MM.1S (cell line): ENCODE data around the gene ANKRD12.

Experiments used
- DNase-seq: peaks from one replicate; pipeline ENCODE4 v3.0.0-alpha.2; 2015
- H2AFZ ChIP-seq: fragments of 300-600 bp; sonication (generic); 2 replicates; pipeline ENCODE4 v1.6.0; 2016; ENCODE audit warnings: antibody characterized with exemption, low read length
- H3F3A ChIP-seq: fragments of 300-600 bp; sonication (generic); 2 replicates; pipeline ENCODE4 v1.6.1; 2016; ENCODE audit warnings: mild to moderate bottlenecking, antibody characterized with exemption, low read length, moderate library complexity, mixed read lengths; ENCODE audit not compliant: insufficient read depth
- H3K27ac ChIP-seq: fragments of 300-600 bp; sonication (generic); 2 replicates; pipeline ENCODE4 v1.5.1; 2016; ENCODE audit warnings: mild to moderate bottlenecking, low read length
- H3K27me3 ChIP-seq: fragments of 300-600 bp; sonication (generic); replicated peaks from 2 replicates; pipeline ENCODE4 v1.6.0; 2016; ENCODE audit warnings: low read length; ENCODE audit not compliant: insufficient read depth
- H3K36me3 ChIP-seq: fragments of 300-600 bp; sonication (generic); replicated peaks from 2 replicates; pipeline ENCODE4 v1.6.1; 2016; ENCODE audit warnings: mild to moderate bottlenecking, low read length, mixed read lengths; ENCODE audit not compliant: insufficient read depth
- H3K4me1 ChIP-seq: fragments of 300-600 bp; sonication (generic); 2 replicates; pipeline ENCODE4 v1.6.1; 2016; ENCODE audit warnings: low read length, mixed read lengths
- H3K4me2 ChIP-seq: fragments of 300-600 bp; sonication (generic); 2 replicates; pipeline ENCODE4 v1.6.0; 2016; ENCODE audit warnings: low read depth, low read length
- H3K4me3 ChIP-seq: fragments of 300-600 bp; sonication (generic); 2 replicates; pipeline ENCODE4 v1.5.1; 2016; ENCODE audit warnings: low read length, mixed read lengths
- H3K79me2 ChIP-seq: fragments of 300-600 bp; sonication (generic); 2 replicates; pipeline ENCODE4 v1.6.1; 2016; ENCODE audit warnings: mixed run types, low read length, mixed read lengths
- H3K9ac ChIP-seq: fragments of 300-600 bp; sonication (generic); 2 replicates; pipeline ENCODE4 v1.6.1; 2016; ENCODE audit warnings: low read length, mixed read lengths
- H3K9me2 ChIP-seq: fragments of 300-600 bp; sonication (generic); replicated peaks from 2 replicates; pipeline ENCODE4 v1.6.1; 2016; ENCODE audit warnings: mild to moderate bottlenecking, low read length, mixed read lengths; ENCODE audit not compliant: insufficient read depth
- H3K9me3 ChIP-seq: fragments of 300-600 bp; sonication (generic); replicated peaks from 2 replicates; pipeline ENCODE4 v1.6.1; 2016; ENCODE audit warnings: mild to moderate bottlenecking, low read length, mixed read lengths; ENCODE audit not compliant: insufficient read depth
- H4K20me1 ChIP-seq: fragments of 300-600 bp; sonication (generic); 2 replicates; pipeline ENCODE4 v1.6.1; 2016; ENCODE audit warnings: mild to moderate bottlenecking, low read length, moderate library complexity, mixed read lengths; ENCODE audit not compliant: insufficient read depth
- EZH2 ChIP-seq: fragments of 300-600 bp; sonication (generic); optimal IDR thresholded peaks from 2 replicates; pipeline ENCODE3; 2017; ENCODE audit warnings: low read depth, mild to moderate bottlenecking, antibody characterized with exemption, low read length, mixed read lengths
- EZH2phosphoT487 ChIP-seq: fragments of 300-600 bp; sonication (generic); IDR thresholded peaks from 2 replicates; pipeline ENCODE4 v1.6.1; 2018; ENCODE audit warnings: antibody characterized with exemption, low read length
- TF ChIP-seq, protein P1 (sequence below): fragments of 300-600 bp; sonication (generic); IDR thresholded peaks from 2 replicates; pipeline ENCODE4 v1.5.1; 2016; ENCODE audit warnings: antibody characterized with exemption, low read length, mixed read lengths

The ANKRD12 gene

DNA sequence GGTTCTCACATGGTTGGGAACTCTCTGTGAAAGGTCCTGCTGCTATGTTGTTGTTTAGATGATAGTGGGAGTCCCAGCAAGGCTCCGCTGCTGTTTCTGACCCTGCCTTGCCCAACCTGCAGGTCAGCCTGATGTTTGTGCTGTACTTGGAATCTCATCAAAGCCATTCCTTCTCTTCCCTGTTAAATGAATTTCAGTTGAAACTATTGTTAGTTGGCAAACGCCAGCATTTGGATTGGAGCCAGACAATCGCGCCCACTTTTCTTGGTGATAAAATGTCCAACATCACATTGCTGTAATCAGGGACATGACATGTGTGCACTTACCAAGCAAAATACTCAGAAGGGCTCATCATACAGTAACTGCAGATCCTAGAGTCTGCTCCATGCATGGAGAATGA lies 185.2 kb downstream of the ANKRD12 start:
- H3K4me2 ChIP-seq, result no peak overlapping the region
- H3K27me3 ChIP-seq, result no peaks in the 10 kb centered on the region
- H3K9me3 ChIP-seq, result no peaks in the 10 kb centered on the region
- no peaks in the 10 kb centered on the region for H4K20me1 ChIP-seq
- H3F3A ChIP-seq, result no peaks in the 10 kb centered on the region
- TF ChIP-seq EZH2, result no peak
- H3K36me3 ChIP-seq, result no peaks in the 10 kb centered on the region
- no peak overlapping the region for H3K4me3 ChIP-seq
- no peaks in the 10 kb centered on the region for H3K4me1 ChIP-seq
- H3K27ac ChIP-seq, result no peak overlapping the region
- no peaks in the 10 kb centered on the region for H3K79me2 ChIP-seq
- H2AFZ ChIP-seq, result no peak overlapping the region
- DNase-seq, result no peak
- no peak overlapping the region for H3K9ac ChIP-seq
- no peaks in the 10 kb centered on the region for H3K9me2 ChIP-seq

DNA sequence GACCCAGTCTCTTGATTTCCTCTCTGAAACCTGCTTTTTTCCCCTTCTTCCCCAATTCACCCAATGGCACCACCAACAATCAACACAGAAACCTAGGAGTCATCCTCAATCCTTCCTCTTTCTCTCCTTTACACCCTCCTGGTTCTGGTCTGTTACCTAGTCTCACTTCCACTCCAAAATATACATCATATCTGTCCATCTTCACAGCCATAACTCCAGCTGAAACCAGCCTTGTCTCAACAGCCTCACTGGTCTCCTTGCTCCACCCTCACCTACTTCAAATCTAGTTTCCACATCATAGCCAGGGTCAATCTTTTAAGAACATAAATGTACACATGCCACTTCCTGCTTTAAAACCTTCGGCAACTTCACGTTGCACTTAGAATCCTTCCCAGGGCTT lies 186.2 kb downstream of the ANKRD12 start:
- no peaks in the 10 kb centered on the region for H3K36me3 ChIP-seq
- TF ChIP-seq EZH2phosphoT487, result no peak
- TF ChIP-seq EZH2, result no peak
- TF ChIP-seq, protein P1, sequence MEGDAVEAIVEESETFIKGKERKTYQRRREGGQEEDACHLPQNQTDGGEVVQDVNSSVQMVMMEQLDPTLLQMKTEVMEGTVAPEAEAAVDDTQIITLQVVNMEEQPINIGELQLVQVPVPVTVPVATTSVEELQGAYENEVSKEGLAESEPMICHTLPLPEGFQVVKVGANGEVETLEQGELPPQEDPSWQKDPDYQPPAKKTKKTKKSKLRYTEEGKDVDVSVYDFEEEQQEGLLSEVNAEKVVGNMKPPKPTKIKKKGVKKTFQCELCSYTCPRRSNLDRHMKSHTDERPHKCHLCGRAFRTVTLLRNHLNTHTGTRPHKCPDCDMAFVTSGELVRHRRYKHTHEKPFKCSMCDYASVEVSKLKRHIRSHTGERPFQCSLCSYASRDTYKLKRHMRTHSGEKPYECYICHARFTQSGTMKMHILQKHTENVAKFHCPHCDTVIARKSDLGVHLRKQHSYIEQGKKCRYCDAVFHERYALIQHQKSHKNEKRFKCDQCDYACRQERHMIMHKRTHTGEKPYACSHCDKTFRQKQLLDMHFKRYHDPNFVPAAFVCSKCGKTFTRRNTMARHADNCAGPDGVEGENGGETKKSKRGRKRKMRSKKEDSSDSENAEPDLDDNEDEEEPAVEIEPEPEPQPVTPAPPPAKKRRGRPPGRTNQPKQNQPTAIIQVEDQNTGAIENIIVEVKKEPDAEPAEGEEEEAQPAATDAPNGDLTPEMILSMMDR, result no peak

DNA sequence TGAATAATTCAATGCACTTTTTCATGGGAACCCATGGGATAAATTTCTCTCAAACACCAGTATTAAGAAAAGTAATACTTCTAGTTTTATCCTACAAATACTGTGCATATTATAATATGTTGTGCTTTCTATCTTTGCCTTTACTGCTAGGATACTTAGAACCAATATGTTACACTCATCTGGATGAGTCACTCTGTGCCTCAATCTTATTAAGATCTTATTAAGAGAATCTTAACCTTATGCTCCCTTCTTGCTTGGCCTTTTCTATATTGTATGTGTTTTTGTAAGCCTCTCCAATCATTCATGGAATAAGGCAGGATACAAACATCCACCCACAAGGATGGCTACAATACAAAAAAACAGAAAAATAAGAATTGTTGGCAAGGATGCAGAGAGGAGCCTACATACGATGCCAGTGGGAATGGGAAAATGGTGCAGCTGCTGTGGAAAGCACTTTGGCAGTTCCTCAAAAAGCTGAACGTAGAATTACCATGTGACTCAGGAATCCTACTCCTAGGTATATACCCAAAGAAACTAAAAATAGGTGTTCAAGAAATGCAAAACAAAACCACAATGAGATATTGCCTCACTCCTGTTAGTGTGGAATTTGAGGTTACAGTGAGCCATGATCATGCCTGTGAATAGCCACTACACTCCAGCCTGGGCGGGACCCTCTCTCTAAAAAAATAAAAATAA lies 187.3 kb downstream of the ANKRD12 start:
- Histone ChIP-seq H3K9ac (no peak overlapping the region), H2AFZ (no peak overlapping the region), H3K27me3 (no peaks in the 10 kb centered on the region), H3K36me3 (no peaks in the 10 kb centered on the region), H3K9me2 (no peaks in the 10 kb centered on the region), H3K79me2 (no peaks in the 10 kb centered on the region), H3K9me3 (no peaks in the 10 kb centered on the region), H4K20me1 (no peaks in the 10 kb centered on the region), H3K4me3 (no peak overlapping the region), H3F3A (no peaks in the 10 kb centered on the region), H3K4me2 (no peak overlapping the region), H3K27ac (no peak overlapping the region), H3K4me1 (no peaks in the 10 kb centered on the region)
- TF ChIP-seq EZH2, result no peak
- TF ChIP-seq EZH2phosphoT487, result no peak
- TF ChIP-seq, protein P1, result no peak
- no peak for DNase-seq

More for the DNA sequence above, 186.2 kb downstream of the ANKRD12 start:
- Histone ChIP-seq H3F3A (no peaks in the 10 kb centered on the region), H3K27ac (no peak overlapping the region), H4K20me1 (no peaks in the 10 kb centered on the region), H3K4me3 (no peak overlapping the region), H3K4me2 (no peak overlapping the region), H3K4me1 (no peaks in the 10 kb centered on the region), H3K79me2 (no peaks in the 10 kb centered on the region), H3K9me2 (no peaks in the 10 kb centered on the region), H3K9ac (no peak overlapping the region), H3K9me3 (no peaks in the 10 kb centered on the region), H2AFZ (no peak overlapping the region), H3K27me3 (no peaks in the 10 kb centered on the region)
- no peak for DNase-seq

DNA sequence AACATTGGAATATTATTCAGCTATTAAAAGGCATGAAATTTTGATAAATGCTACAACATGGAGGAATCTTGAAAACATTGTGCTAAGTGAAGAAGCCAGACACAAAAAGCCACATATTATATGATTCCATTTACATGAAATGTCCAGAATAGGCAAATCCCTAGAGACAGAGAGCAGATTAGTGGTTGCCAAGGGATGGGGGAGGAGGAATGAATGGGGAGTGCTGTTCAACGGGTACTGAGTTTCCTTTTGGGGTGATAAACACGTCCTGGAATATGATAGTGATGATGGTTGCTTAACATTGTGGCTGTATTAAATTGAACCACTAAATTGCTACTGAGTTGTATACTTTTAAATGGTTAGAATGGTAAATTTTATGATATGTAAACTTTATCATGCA lies 189.1 kb downstream of the ANKRD12 start:
- Histone ChIP-seq H3K27ac (no peak overlapping the region), H4K20me1 (no peaks in the 10 kb centered on the region), H3K79me2 (no peaks in the 10 kb centered on the region), H3K27me3 (no peaks in the 10 kb centered on the region), H3K9me2 (no peaks in the 10 kb centered on the region), H2AFZ (no peak overlapping the region), H3K9me3 (no peaks in the 10 kb centered on the region), H3K4me3 (no peak overlapping the region), H3K9ac (no peak overlapping the region), H3K4me2 (no peak overlapping the region), H3K4me1 (no peaks in the 10 kb centered on the region), H3K36me3 (no peaks in the 10 kb centered on the region), H3F3A (no peaks in the 10 kb centered on the region)
- no peak for DNase-seq
- TF ChIP-seq, protein P1, result no peak
- TF ChIP-seq EZH2 (no peak), EZH2phosphoT487 (no peak)
